Measurements from ENCODE around the gene ANTXR1.
A peak's percentile ranks its signal among the peaks of the same experiment; 100 is the strongest.

ANTXR1 gene

GRCh38 chr2:69081001-69081580 lies 68.1 kb downstream of the ANTXR1 start:
- no peak for TF ChIP-seq CTCF (IDR thresholded peaks at IDR 0.05; ENCODE audit: low read depth, low read length, missing control alignments)
- in situ Hi-C loops (cut with HindIII; ENCODE audit: low sequenced_read_pairs), result no loop called here
- no peak overlapping the region for H3K4me3 ChIP-seq (ENCODE audit: low read depth, low read length)
- no peak for DNase-seq (ENCODE audit: low read depth)

GRCh38 chr2:69081757-69082156 lies 68.8 kb downstream of the ANTXR1 start:
- DNase-seq (ENCODE audit: low read depth), result no peak
- TF ChIP-seq CTCF (IDR thresholded peaks at IDR 0.05; ENCODE audit: low read depth, low read length, missing control alignments), result no peak
- no peak overlapping the region for H3K4me3 ChIP-seq (ENCODE audit: low read depth, low read length)
- in situ Hi-C loops (cut with HindIII; ENCODE audit: low sequenced_read_pairs), result no loop called here

- TF ChIP-seq CTCF (IDR thresholded peaks at IDR 0.05; ENCODE audit: low read depth, low read length, missing control alignments), result no peak
- in situ Hi-C loops (cut with HindIII; ENCODE audit: low sequenced_read_pairs), result no loop called here
- DNase-seq (ENCODE audit: low read depth), result peak; percentile 61
- no peak overlapping the region for H3K4me3 ChIP-seq (ENCODE audit: low read depth, low read length)
Measured at GRCh38 chr2:69082430-69082997, 69.5 kb downstream of the ANTXR1 start.

GRCh38 chr2:69083235-69083748 lies 70.3 kb downstream of the ANTXR1 start:
- H3K4me3 ChIP-seq (ENCODE audit: low read depth, low read length), result no peak overlapping the region
- TF ChIP-seq CTCF (IDR thresholded peaks at IDR 0.05; ENCODE audit: low read depth, low read length, missing control alignments), result no peak

GRCh38 chr2:69084492-69084891 lies 71.5 kb downstream of the ANTXR1 start:
- DNase-seq (ENCODE audit: low read depth), result no peak
- in situ Hi-C loops (cut with HindIII; ENCODE audit: low sequenced_read_pairs), result no loop called here
- no peak overlapping the region for H3K4me3 ChIP-seq (ENCODE audit: low read depth, low read length)
- TF ChIP-seq CTCF (IDR thresholded peaks at IDR 0.05; ENCODE audit: low read depth, low read length, missing control alignments), result no peak

More at GRCh38 chr2:69083235-69083748, 70.3 kb downstream of the ANTXR1 start:
- DNase-seq (ENCODE audit: low read depth), result no peak
- in situ Hi-C loops (cut with HindIII; ENCODE audit: low sequenced_read_pairs), result no loop called here

GRCh38 chr2:69086466-69086865 lies 73.5 kb downstream of the ANTXR1 start:
- H3K4me3 ChIP-seq (ENCODE audit: low read depth, low read length), result no peak overlapping the region
- TF ChIP-seq CTCF (IDR thresholded peaks at IDR 0.05; ENCODE audit: low read depth, low read length, missing control alignments), result no peak
- in situ Hi-C loops (cut with HindIII; ENCODE audit: low sequenced_read_pairs), result no loop called here
- peak; percentile 71 for DNase-seq (ENCODE audit: low read depth)
